Heart right ventricle (tissue), 16 donors: Measurements from ENCODE around the gene ADGRF4. TPM values are rescaled to one million over a fixed set of nuclear protein-coding genes. Genes with fewer than 3 reads are reported as not detected.

ENCODE experiments used
- ATAC-seq, 8 donors: fragments of 200-7000 bp; cut with Tn5 transposase; one replicate each; pipeline ENCODE4 v1.9.1; 2020; ENCODE audit warnings: mild to moderate bottlenecking in 8 of 8, moderate library complexity in 8 of 8, moderate number of reproducible peaks in 1 of 8
- DNase-seq, 2 donors: peaks; one replicate each; pipeline ENCODE4 v3.0.0-alpha.2; 2020
- H3K27ac ChIP-seq, 10 donors: fragments of 200-600 bp; sonication (generic) in 2 of 10; one replicate each; pipeline versions ENCODE4 v1.5.0 to v1.8.0; 2020 to 2022; ENCODE audit warnings: mild to moderate bottlenecking in 3 of 10
- H3K27me3 ChIP-seq, 7 donors: fragments of 200-600 bp; one replicate each; pipeline ENCODE4 v1.8.0; 2021 to 2022; ENCODE audit warnings: mild to moderate bottlenecking in 2 of 7
- H3K36me3 ChIP-seq, 9 donors: fragments of 200-600 bp; sonication (generic) in 1 of 9; one replicate each; pipeline versions ENCODE4 v1.5.0 to v1.8.0; 2020 to 2022; ENCODE audit warnings: mild to moderate bottlenecking in 2 of 9
- H3K4me1 ChIP-seq, 9 donors: fragments of 200-600 bp; sonication (generic) in 1 of 9; one replicate each; pipeline versions ENCODE4 v1.5.0 to v1.8.0; 2020 to 2022; ENCODE audit warnings: mild to moderate bottlenecking in 4 of 9
- H3K4me3 ChIP-seq, 10 donors: fragments of 200-600 bp; sonication (generic) in 2 of 10; one replicate each; pipeline versions ENCODE4 v1.5.0 to v1.8.0; 2020 to 2022; ENCODE audit warnings: mild to moderate bottlenecking in 7 of 10, moderate library complexity in 2 of 10
- H3K9me3 ChIP-seq, 11 donors: fragments of 200-600 bp in 10 of 11; sonication (generic) in 2 of 11; one replicate each; pipeline versions ENCODE4 v1.5.0 to v1.8.0; 2013 to 2022; ENCODE audit warnings: mild to moderate bottlenecking in 2 of 11, control low read depth in 1 of 11, moderate library complexity in 1 of 11
- CTCF ChIP-seq, 9 donors: fragments of 200-600 bp; sonication (generic) in 2 of 9; IDR thresholded peaks; one replicate each; pipeline versions ENCODE4 v1.5.0 to v1.8.0; 2021 to 2022; ENCODE audit warnings: antibody characterized with exemption in 9 of 9, mild to moderate bottlenecking in 5 of 9, moderate library complexity in 1 of 9
- WGBS, 2 donors: extraction: QIAGEN DNeasy Blood & Tissue Kit; methylation state at CpG; one replicate each; pipeline ENCODE4 v1.1.7; 2013; ENCODE audit warnings: inconsistent platforms in 1 of 2; 5-methylcytosine and 5-hydroxymethylcytosine counted together
- intact Hi-C, 10 donors: fragments of 100-400 bp; cut with DNase I; formaldehyde crosslinking; loops; one replicate each; pipeline versions ENCODE4 v1.11.1 to v1.14.2; 2022
- polyA plus RNA-seq, 2 donors: library from polyadenylated mRNA; stranded (reverse); fragments of 200-250 nt; gene quantifications; one replicate each; pipeline ENCODE4 v1.2.3, GENCODE V29; 2013
- total RNA-seq, 10 donors: library from RNA; stranded (reverse); fragmentation: NEBNext Ultra II Directional in 3 of 10; extraction: Animal tissue kit (Norgen Biotek cat#: 25700) in 3 of 10; gene quantifications; one replicate each; pipeline versions ENCODE4 v1.2.1 to v1.2.4, GENCODE V29; 2021 to 2023
- donor health status: Arrhythmogenic right ventricular cardiomyopathy.
- donor health status: ischemic (EF 13 %, LVEDD 7.1; RV severe dilation, severe dysfunction).
- donor health status: healthy with polysubstance abuse.
- donor health status: DM: no; HTN: yes; CAD: no.
- donor health status: DM: no; HTN: no; CAD: no.
- donor health status: ischemic (EF 25% LVEDD 6.9; RV normal size, moderate dysfunction).
- donor health status: ischemic (EF 25% LVEDD 5.7; RV mildly dilated, moderate dysfunction).
- donor health status: healthy.
- donor health status: DM: yes; HTN: yes; CAD: no.
- donor health status: Ischemic cardiomyopathy.
- donor health status: ischemic (EF 35%, LVEDD 5.7; RV mildly dilated, moderate dysfunction).
- donor health status: nonischemic (EF 11% LVEDD 7.7; RV severe dilation, severe dysfunction).
- donor health status: DM: yes; HTN: yes; CAD: no.
- donor health status: PGD.
- donor health status: ischemic (EF 29% LVEDD 5.4; RV normal size, mild dysfunction).
- donor health status: nonischemic (EF 23%, LVEDD 6.1; RV moderate dilation, normal function).

Gene ADGRF4
- total and polyA plus RNA-seq, 12 donors, result 0.01 to 0.74 (median 0.11) TPM; not detected in 7

GRCh38 chr6:47663462-47664216 is 34.7 kb upstream of the ADGRF4 start:
- WGBS, 2 donors, result 79 to 87% methylated on average over 12 to 13 of the region's 13 CpGs
- Histone ChIP-seq H3K4me3 (no peak overlapping the region), H3K9me3 (no peaks in the 10 kb centered on the region), H3K27me3 (no peaks in the 10 kb centered on the region), H3K27ac (no peak overlapping the region), H3K36me3 (no peaks in the 10 kb centered on the region), H3K4me1 (no peaks in the 10 kb centered on the region)
- ATAC-seq, result no peak
- no peak for TF ChIP-seq CTCF (IDR thresholded peaks at IDR 0.05)
- no peak for DNase-seq
- intact Hi-C loops, result no loop called here

GRCh38 chr6:47665112-47665511 is 33.3 kb upstream of the ADGRF4 start:
- intact Hi-C loops, result no loop called here
- ATAC-seq (no peak), DNase-seq (no peak)
- no peaks in the 10 kb centered on the region for H3K27me3 ChIP-seq
- no peak overlapping the region for H3K27ac ChIP-seq
- H3K4me1 ChIP-seq, result peaks cover 0 to 7% (median 0%) of the 10 kb centered on the region in 9 donors
- H3K36me3 ChIP-seq, result no peaks in the 10 kb centered on the region
- no peak overlapping the region for H3K4me3 ChIP-seq
- TF ChIP-seq CTCF (IDR thresholded peaks at IDR 0.05), result no peak
- 81 to 88% methylated on average over 3 of the region's 3 CpGs for WGBS, 2 donors
- H3K9me3 ChIP-seq, result no peaks in the 10 kb centered on the region

GRCh38 chr6:47669684-47670513 is 28.5 kb upstream of the ADGRF4 start:
- no peak for ATAC-seq
- no peak for DNase-seq

More at GRCh38 chr6:47669684-47670513, 28.5 kb upstream of the ADGRF4 start:
- intact Hi-C loops, result no loop called here
- Histone ChIP-seq H3K4me3 (no peak overlapping the region), H3K27ac (no peak overlapping the region), H3K36me3 (no peaks in the 10 kb centered on the region), H3K9me3 (no peaks in the 10 kb centered on the region), H3K4me1 (peaks cover 0 to 11% (median 0%) of the 10 kb centered on the region in 9 donors), H3K27me3 (no peaks in the 10 kb centered on the region)
- WGBS, 2 donors, result 24 to 32% methylated on average over 6 of the region's 6 CpGs
- no peak for TF ChIP-seq CTCF (IDR thresholded peaks at IDR 0.05)
